Esophagus squamous epithelium (tissue), 4 donors: ENCODE measurements around the gene FGD3.

Experiments used
- CTCF ChIP-seq, 6 experiments: fragments of 450-650 bp in 4 of 6; fragments of 200-600 bp in 2 of 6; sonication (generic) in 2 of 6; IDR thresholded peaks; one replicate each; pipeline ENCODE4 v1.5.1; 2016 to 2019; ENCODE audit warnings: antibody characterized with exemption in 6 of 6, mild to moderate bottlenecking in 4 of 6, moderate library complexity in 4 of 6
- POLR2A ChIP-seq, 4 donors: fragments of 450-650 bp; IDR thresholded peaks; one replicate each; pipeline ENCODE4 v1.6.1; 2017; ENCODE audit warnings: antibody characterized with exemption in 4 of 4, mild to moderate bottlenecking in 4 of 4, moderate library complexity in 3 of 4

GRCh38 chr9:92961627-92962302 is 14.4 kb downstream of the FGD3 start:
- TF ChIP-seq CTCF (IDR thresholded peaks at IDR 0.05) (no peak), POLR2A (IDR thresholded peaks at IDR 0.05) (no peak)
